ENCODE measurements around the gene OR6B2.

Gene OR6B2

GRCh38 chr2:240037358-240037757 is 7.1 kb upstream of the OR6B2 start:
- no peak for DNase-seq

- no peak for DNase-seq
These were observed 3.1 kb upstream of the OR6B2 start for GRCh38 chr2:240033330-240033678.

- DNase-seq, result no peak
These were observed 2.4 kb upstream of the OR6B2 start for GRCh38 chr2:240032406-240033329.

GRCh38 chr2:240024766-240025165 is 5.5 kb downstream of the OR6B2 start:
- DNase-seq, result no peak

- DNase-seq, result no peak
These were observed 6.4 kb downstream of the OR6B2 start for GRCh38 chr2:240023792-240024191.

- peak; percentile 38 to 40 for DNase-seq
These were observed 8.6 kb downstream of the OR6B2 start for GRCh38 chr2:240021488-240022104.

GRCh38 chr2:240018071-240018750 is 12.0 kb downstream of the OR6B2 start:
- DNase-seq, result no peak

GRCh38 chr2:240014327-240014726 is 15.9 kb downstream of the OR6B2 start:
- no peak for DNase-seq

GRCh38 chr2:240013343-240013742 is 16.9 kb downstream of the OR6B2 start:
- DNase-seq, result peak in 1 of 2 experiments; percentile 20

GRCh38 chr2:240002983-240003382 is 27.2 kb downstream of the OR6B2 start:
- DNase-seq, result no peak

GRCh38 chr2:240000671-240001070 is 29.6 kb downstream of the OR6B2 start:
- no peak for DNase-seq

- no peak for DNase-seq
These were observed 32.4 kb downstream of the OR6B2 start for GRCh38 chr2:239997686-239998409.

GRCh38 chr2:239994086-239994485 is 36.1 kb downstream of the OR6B2 start:
- no peak for DNase-seq

- no peak for DNase-seq
These were observed 36.9 kb downstream of the OR6B2 start for GRCh38 chr2:239993291-239993690.

- peak; percentile 45 to 48 for DNase-seq
These were observed 38.4 kb downstream of the OR6B2 start for GRCh38 chr2:239991689-239992314.

- DNase-seq, result no peak
These were observed 39.3 kb downstream of the OR6B2 start for GRCh38 chr2:239990966-239991365.

- no peak for DNase-seq
These were observed 44.9 kb downstream of the OR6B2 start for GRCh38 chr2:239985356-239985755.

- DNase-seq, result no peak
These were observed 45.6 kb downstream of the OR6B2 start for GRCh38 chr2:239984421-239985194.

GRCh38 chr2:239983004-239983778 is 47.0 kb downstream of the OR6B2 start:
- peak; percentile 0 to 5 for DNase-seq

Data from Kasumi-1 (cell line).